Heart left ventricle (tissue), 13 donors: ENCODE data around the gene METTL4.

Source experiments
- CTCF ChIP-seq, 12 donors: fragments of 200-600 bp; sonication (generic) in 4 of 12; IDR thresholded peaks; one replicate each; pipeline versions ENCODE4 v1.5.0 to v1.8.0; 2018 to 2022; ENCODE audit warnings: antibody characterized with exemption in 12 of 12, mild to moderate bottlenecking in 5 of 12
- POLR2A ChIP-seq, 2 donors: fragments of 450-650 bp; IDR thresholded peaks; one replicate each; pipeline ENCODE4 v1.6.1; 2017; ENCODE audit warnings: antibody characterized with exemption in 2 of 2, mild to moderate bottlenecking in 2 of 2, moderate library complexity in 2 of 2
- donor health status: ischemic (EF 13 %, LVEDD 7.1; RV severe dilation, severe dysfunction).
- donor health status: DM: no; HTN: yes; CAD: no.
- donor health status: DM: no; HTN: no; CAD: no.
- donor health status: ischemic (EF 25% LVEDD 6.9; RV normal size, moderate dysfunction).
- donor health status: ischemic (EF 25% LVEDD 5.7; RV mildly dilated, moderate dysfunction).
- donor health status: ischemic (EF 35%, LVEDD 5.7; RV mildly dilated, moderate dysfunction).
- donor health status: nonischemic (EF 11% LVEDD 7.7; RV severe dilation, severe dysfunction).
- donor health status: DM: yes; HTN: yes; CAD: no.
- donor health status: PGD.
- donor health status: ischemic (EF 29% LVEDD 5.4; RV normal size, mild dysfunction).
- donor health status: nonischemic (EF 23%, LVEDD 6.1; RV moderate dilation, normal function).

- TF ChIP-seq CTCF (IDR thresholded peaks at IDR 0.05) = no peak
- no peak for TF ChIP-seq POLR2A (IDR thresholded peaks at IDR 0.05)
These were observed 19.9 kb downstream of the METTL4 start for GRCh38 chr18:2551425-2551824.
